Smooth muscle cell of bladder (primary cell): ENCODE data around the gene SMPDL3B. TPM values are rescaled to one million over a fixed set of nuclear protein-coding genes. Genes with fewer than 3 reads are reported as not detected.

ENCODE experiments used
- total RNA-seq: library from RNA; depleted of rRNA; stranded (reverse); fragments of >200 nt; gene quantifications from 2 replicates; pipeline ENCODE4 v1.2.3, GENCODE V29; 2014

Gene SMPDL3B
- under 0.01 TPM in 1 of 2 replicates, not detected in the other for total RNA-seq

DNA sequence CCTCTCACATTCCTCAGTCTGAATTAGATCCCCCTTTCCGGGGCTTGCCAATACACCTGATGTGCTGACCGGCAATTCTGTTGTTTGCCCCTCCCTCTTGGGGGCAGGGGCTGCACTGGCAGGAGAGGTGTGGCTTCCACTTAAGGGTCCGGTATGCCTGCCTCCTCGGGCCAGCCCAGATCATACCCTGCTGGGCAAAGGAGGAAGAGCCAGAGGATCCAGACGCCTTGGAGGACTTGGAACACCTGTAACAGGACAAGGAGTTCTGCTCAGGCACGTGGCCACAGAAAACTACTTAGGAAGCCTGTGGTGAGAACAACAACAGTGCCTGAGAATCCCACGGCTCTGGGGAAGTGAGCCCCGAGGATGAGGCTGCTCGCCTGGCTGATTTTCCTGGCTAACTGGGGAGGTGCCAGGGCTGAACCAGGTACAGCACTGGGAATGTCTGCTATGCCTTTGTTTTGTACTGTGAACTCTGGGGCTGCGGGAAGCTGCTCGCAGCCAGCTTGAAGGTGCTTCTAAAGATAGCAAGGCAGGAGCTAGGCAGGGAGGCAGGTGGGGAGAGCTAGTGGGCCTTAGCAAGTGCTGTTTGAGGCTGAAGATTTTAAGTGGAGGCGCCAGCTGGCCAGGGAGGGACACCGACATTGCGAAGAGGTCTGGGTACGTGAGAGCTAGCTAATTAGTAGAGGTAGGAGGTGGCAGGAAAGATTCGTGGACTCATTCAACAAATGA is at the start of gene SMPDL3B:
Gene SMPDL3B (plus strand): TSS at position 183 of the 732 bp plus-strand sequence. CDS start 184 bp downstream, at position 367.

GRCh38 chr1:27959792-27960603 is 25.2 kb downstream of the SMPDL3B start, which contains the start of gene XKR8:
Gene XKR8, plus strand, starts transcription at chr1:27959973. Its CDS starts 97 bp downstream, at chr1:27960070.

Other genes starting within 250 kb of the SMPDL3B start
- 12.9 and 15.4 TPM in 2 replicates for gene FAM76A, start 209.0 kb upstream of the SMPDL3B start, total RNA-seq
- gene STX12, start 161.8 kb upstream of the SMPDL3B start, total RNA-seq: 46.2 and 53.1 TPM in 2 replicates
- 39.1 and 39.7 TPM in 2 replicates for gene PPP1R8, start 104.2 kb upstream of the SMPDL3B start, total RNA-seq
- gene THEMIS2, start 62.5 kb upstream of the SMPDL3B start, total RNA-seq: 5.2 and 7.5 TPM in 2 replicates
- gene RPA2, start 20.4 kb upstream of the SMPDL3B start, total RNA-seq: 20.2 and 21.5 TPM in 2 replicates
- gene XKR8, start 25.0 kb downstream of the SMPDL3B start, total RNA-seq: 2.8 and 3.3 TPM in 2 replicates
- gene EYA3, start 153.6 kb downstream of the SMPDL3B start, total RNA-seq: 8.1 and 8.5 TPM in 2 replicates
- gene PTAFR, start 241.7 kb downstream of the SMPDL3B start, total RNA-seq: not detected in 2 replicates